Stimulated activated CD8-positive, alpha-beta memory T cell treated with anti-CD3 and anti-CD28 coated beads, Interleukin-4, amount 100 ng/mL, for 1 hour (primary cell): ENCODE measurements around the gene CBX6.

Experiments used
- DNase-seq, 2 donors: peaks; one replicate each; pipeline ENCODE4 v3.0.0-alpha.2; 2020; ENCODE audit warnings: low read depth in 2 of 2, low spot score in 1 of 2

The CBX6 gene

GRCh38 chr22:38841211-38841610 is 30.8 kb downstream of the CBX6 start:
- DNase-seq, result no peak

GRCh38 chr22:38840129-38840528 is 31.9 kb downstream of the CBX6 start:
- no peak for DNase-seq

- no peak for DNase-seq
Measured at GRCh38 chr22:38839686-38840085, 32.3 kb downstream of the CBX6 start.

GRCh38 chr22:38837414-38837928 is 34.5 kb downstream of the CBX6 start:
- DNase-seq, result no peak

- DNase-seq, result no peak
Measured at GRCh38 chr22:38835888-38836301, 36.1 kb downstream of the CBX6 start.

GRCh38 chr22:38834991-38835390 is 37.0 kb downstream of the CBX6 start:
- no peak for DNase-seq

GRCh38 chr22:38834215-38834953 is 37.6 kb downstream of the CBX6 start:
- no peak for DNase-seq

GRCh38 chr22:38833061-38833460 is 39.0 kb downstream of the CBX6 start:
- no peak for DNase-seq

GRCh38 chr22:38832005-38832978 is 39.7 kb downstream of the CBX6 start:
- DNase-seq, result no peak

GRCh38 chr22:38831166-38831945 is 40.7 kb downstream of the CBX6 start:
- no peak for DNase-seq

- no peak for DNase-seq
Measured at GRCh38 chr22:38830845-38831108, 41.2 kb downstream of the CBX6 start.

GRCh38 chr22:38830026-38830844 is 41.8 kb downstream of the CBX6 start:
- DNase-seq, result no peak

- DNase-seq, result no peak
Measured at GRCh38 chr22:38829485-38829884, 42.5 kb downstream of the CBX6 start.

- DNase-seq, result no peak
Measured at GRCh38 chr22:38828616-38829205, 43.3 kb downstream of the CBX6 start.

GRCh38 chr22:38828191-38828590 is 43.8 kb downstream of the CBX6 start:
- no peak for DNase-seq

- no peak for DNase-seq
Measured at GRCh38 chr22:38827510-38827909, 44.5 kb downstream of the CBX6 start.

GRCh38 chr22:38826801-38827200 is 45.2 kb downstream of the CBX6 start:
- no peak for DNase-seq

- no peak for DNase-seq
Measured at GRCh38 chr22:38826386-38826785, 45.6 kb downstream of the CBX6 start.

- no peak for DNase-seq
Measured at GRCh38 chr22:38824585-38824984, 47.4 kb downstream of the CBX6 start.

GRCh38 chr22:38823637-38824036 is 48.4 kb downstream of the CBX6 start:
- no peak for DNase-seq
